Skeletal muscle satellite cell (primary cell): ENCODE data around the gene JPH4.
"Not testable (repeated sequence)": the region's sequence is repeated elsewhere in the genome, so short reads cannot be mapped to it uniquely, and the experiment has no call there.

Experiments used
- H3K27me3 ChIP-seq: 2 replicates; pipeline ENCODE4 v1.7.0; 2013; ENCODE audit warnings: low read length; ENCODE audit not compliant: control insufficient read depth, insufficient read depth
- H3K36me3 ChIP-seq: 2 replicates; pipeline ENCODE4 v1.7.0; 2013; ENCODE audit warnings: mild to moderate bottlenecking, control low read depth, low read length; ENCODE audit not compliant: insufficient read depth
- H3K4me1 ChIP-seq: 2 replicates; pipeline ENCODE4 v1.7.0; 2013; ENCODE audit warnings: low read length; ENCODE audit not compliant: control insufficient read depth, insufficient read depth
- H3K4me2 ChIP-seq: 2 replicates; pipeline ENCODE4 v1.7.0; 2013; ENCODE audit warnings: mild to moderate bottlenecking, low read length
- H3K4me3 ChIP-seq: 2 replicates; pipeline ENCODE4 v1.7.0; 2013; ENCODE audit warnings: low read length
- H3K9ac ChIP-seq: 2 replicates; pipeline ENCODE4 v1.7.0; 2013; ENCODE audit warnings: mild to moderate bottlenecking, low read depth, low read length, moderate library complexity
- H3K9me3 ChIP-seq: replicated peaks from 2 replicates; pipeline ENCODE4 v1.7.0; 2013; ENCODE audit warnings: mild to moderate bottlenecking, control low read depth, low read length

JPH4 gene

GRCh38 chr14:23605931-23606585, 27.5 kb upstream of the JPH4 start:
- H3K4me1 ChIP-seq, result no peaks in the 10 kb centered on the region
- H3K27me3 ChIP-seq, result peaks cover 17% of the 10 kb centered on the region
- H3K9me3 ChIP-seq, result no peaks in the 10 kb centered on the region
- no peak overlapping the region for H3K4me3 ChIP-seq
- no peaks in the 10 kb centered on the region for H3K36me3 ChIP-seq
- H3K9ac ChIP-seq, result no peak overlapping the region
- no peak overlapping the region for H3K4me2 ChIP-seq

DNA sequence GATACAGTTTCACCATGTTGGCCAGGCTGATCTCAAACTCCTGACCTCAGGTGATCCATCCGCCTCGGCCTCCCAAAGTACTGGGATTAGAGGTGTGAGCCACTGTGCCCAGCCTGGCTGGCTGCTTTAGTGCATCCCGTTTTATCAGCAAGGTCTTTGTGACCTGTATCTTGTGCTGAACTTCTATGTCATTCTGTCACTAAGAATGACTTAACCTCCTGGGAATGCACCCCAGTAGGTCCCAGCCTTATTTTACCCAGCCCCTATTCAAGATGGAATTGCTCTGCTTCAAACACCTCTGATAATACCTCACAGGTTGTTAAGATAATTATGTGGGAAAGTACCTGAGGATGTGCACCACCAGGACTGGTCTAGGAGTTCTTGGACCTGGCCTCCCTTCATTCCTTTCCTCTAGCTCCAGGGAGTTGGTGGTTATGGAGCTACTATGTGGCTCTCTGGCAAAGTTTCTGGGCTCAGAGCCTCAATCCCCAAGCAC, 26.1 kb upstream of the JPH4 start:
- no peaks in the 10 kb centered on the region for H3K36me3 ChIP-seq
- H3K27me3 ChIP-seq, result peaks cover 12% of the 10 kb centered on the region
- H3K9me3 ChIP-seq, result no peaks in the 10 kb centered on the region
- H3K4me2 ChIP-seq, result no peak overlapping the region
- H3K4me3 ChIP-seq, result no peak overlapping the region
- H3K9ac ChIP-seq, result no peak overlapping the region
- no peaks in the 10 kb centered on the region for H3K4me1 ChIP-seq

DNA sequence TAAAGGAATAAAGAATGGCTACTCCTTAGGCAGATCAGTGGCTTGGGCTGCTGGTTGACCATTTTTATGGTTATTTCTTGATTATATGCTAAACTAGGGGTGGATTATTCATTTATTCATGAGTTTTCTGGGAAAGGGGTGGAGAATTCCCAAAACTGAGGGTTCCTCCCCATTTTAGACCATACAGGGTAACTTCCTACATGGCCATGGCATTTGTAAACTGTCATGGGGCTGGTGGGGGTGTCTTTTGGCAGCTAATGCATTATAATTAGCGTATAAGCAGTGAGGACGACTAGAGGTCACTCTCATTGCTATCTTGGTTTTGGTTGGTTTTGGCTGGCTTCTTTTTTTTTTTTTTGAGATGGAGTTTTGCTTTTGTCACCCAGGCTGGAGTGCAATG, 25.6 kb upstream of the JPH4 start:
- Histone ChIP-seq H3K9me3 (no peaks in the 10 kb centered on the region), H3K4me1 (no peaks in the 10 kb centered on the region), H3K36me3 (no peaks in the 10 kb centered on the region), H3K27me3 (peaks cover 12% of the 10 kb centered on the region), H3K4me3 (no peak overlapping the region), H3K9ac (no peak overlapping the region), H3K4me2 (no peak overlapping the region)

DNA sequence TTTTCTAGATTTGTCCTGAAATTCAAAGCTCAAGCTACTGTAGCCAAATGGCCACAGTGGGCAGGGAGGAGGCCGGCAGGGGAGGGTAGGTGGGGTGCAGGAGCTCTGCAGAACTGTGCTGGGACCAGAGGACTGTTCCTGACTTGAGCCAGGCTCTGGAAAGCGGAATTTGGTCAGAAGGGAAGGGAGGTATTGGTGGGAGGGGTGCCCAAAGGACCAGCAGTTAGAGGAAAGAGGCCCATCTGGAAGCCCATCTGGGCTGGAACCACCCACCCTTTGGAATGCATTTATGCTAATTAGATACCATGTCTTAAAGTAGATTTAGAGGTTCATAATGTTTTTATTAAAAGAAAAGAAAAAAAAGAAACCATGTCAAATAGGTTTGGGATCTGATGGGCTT, 24.5 kb upstream of the JPH4 start:
- Histone ChIP-seq H3K36me3 (no peaks in the 10 kb centered on the region), H3K4me1 (no peaks in the 10 kb centered on the region), H3K9me3 (no peaks in the 10 kb centered on the region), H3K27me3 (peaks cover 12% of the 10 kb centered on the region), H3K4me3 (no peak overlapping the region), H3K4me2 (no peak overlapping the region), H3K9ac (no peak overlapping the region)

- Histone ChIP-seq H3K4me2 (no peak overlapping the region), H3K9me3 (no peaks in the 10 kb centered on the region), H3K36me3 (no peaks in the 10 kb centered on the region), H3K4me3 (no peak overlapping the region), H3K9ac (no peak overlapping the region), H3K27me3 (peaks cover 10% of the 10 kb centered on the region), H3K4me1 (no peaks in the 10 kb centered on the region)
These were observed 23.8 kb upstream of the JPH4 start for GRCh38 chr14:23602181-23603095.

DNA sequence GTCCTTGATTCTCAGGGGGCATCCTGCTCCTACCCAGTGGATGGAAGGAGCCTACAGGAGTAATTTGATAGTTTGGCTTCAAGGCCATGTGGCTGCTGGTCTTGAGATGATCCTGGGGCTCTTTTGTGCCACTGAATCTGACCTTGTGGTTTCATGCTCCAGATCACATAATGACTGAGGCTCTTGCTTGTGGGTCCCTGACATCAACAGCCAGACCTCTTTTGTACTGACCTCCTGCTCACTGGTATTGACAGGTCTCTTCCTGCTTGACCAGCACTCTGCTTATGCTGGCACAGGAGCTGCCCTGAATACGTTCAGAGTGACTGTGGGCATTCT, 23.2 kb upstream of the JPH4 start:
- no peaks in the 10 kb centered on the region for H3K9me3 ChIP-seq
- no peak overlapping the region for H3K4me2 ChIP-seq
- no peak overlapping the region for H3K4me3 ChIP-seq
- no peak overlapping the region for H3K9ac ChIP-seq
- H3K27me3 ChIP-seq, result peaks cover 7% of the 10 kb centered on the region
- H3K36me3 ChIP-seq, result no peaks in the 10 kb centered on the region
- H3K4me1 ChIP-seq, result no peaks in the 10 kb centered on the region

DNA sequence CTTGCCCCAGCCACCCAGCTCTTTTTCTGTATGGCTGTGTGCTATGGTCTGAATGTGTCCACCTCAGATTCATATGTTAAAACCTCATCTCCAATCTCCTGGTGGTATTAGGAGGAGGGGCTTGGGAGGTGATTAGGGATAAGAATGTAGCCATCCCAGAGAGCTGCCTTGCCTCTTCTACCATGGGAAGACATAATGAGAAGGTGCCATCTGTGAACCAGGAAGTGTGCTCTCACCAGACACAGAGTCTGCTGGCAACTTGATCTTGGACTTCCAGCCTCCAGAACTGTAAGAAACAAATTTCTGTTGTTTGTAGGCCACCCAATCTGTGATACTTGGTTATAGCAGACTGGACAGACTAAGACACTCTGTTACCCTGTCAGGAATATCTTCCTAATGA, 22.8 kb upstream of the JPH4 start:
- Histone ChIP-seq H3K9me3 (no peaks in the 10 kb centered on the region), H3K4me2 (no peak overlapping the region), H3K4me3 (no peak overlapping the region), H3K4me1 (no peaks in the 10 kb centered on the region), H3K9ac (no peak overlapping the region), H3K36me3 (no peaks in the 10 kb centered on the region), H3K27me3 (peaks cover 5% of the 10 kb centered on the region)

DNA sequence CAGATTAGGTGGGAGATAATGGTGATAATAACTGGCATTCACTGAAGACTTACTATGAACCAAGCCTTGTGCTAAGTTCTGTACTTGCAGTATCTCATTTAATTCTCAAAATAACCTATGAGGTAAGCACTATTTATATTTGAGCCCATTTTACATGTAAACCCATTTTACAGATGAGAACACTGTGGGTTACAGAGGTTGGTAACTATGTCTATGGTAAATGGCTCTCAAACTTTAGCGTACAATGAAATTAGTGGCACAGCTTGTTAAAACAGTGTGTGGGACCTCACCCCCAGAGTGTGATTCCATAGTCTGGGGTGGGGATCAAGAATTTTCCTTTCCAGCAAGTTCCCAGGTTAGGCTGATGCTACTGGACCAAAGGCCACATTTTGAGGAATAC, 22.2 kb upstream of the JPH4 start:
- no peak overlapping the region for H3K4me2 ChIP-seq
- peaks cover 4% of the 10 kb centered on the region for H3K27me3 ChIP-seq
- no peak overlapping the region for H3K9ac ChIP-seq
- H3K9me3 ChIP-seq, result no peaks in the 10 kb centered on the region
- no peak overlapping the region for H3K4me3 ChIP-seq
- H3K4me1 ChIP-seq, result no peaks in the 10 kb centered on the region
- no peaks in the 10 kb centered on the region for H3K36me3 ChIP-seq

- H3K9ac ChIP-seq, result no peak overlapping the region
- H3K4me3 ChIP-seq, result no peak overlapping the region
- H3K36me3 ChIP-seq, result no peaks in the 10 kb centered on the region
- H3K9me3 ChIP-seq, result no peaks in the 10 kb centered on the region
- H3K27me3 ChIP-seq, result peaks cover 4% of the 10 kb centered on the region
- H3K4me1 ChIP-seq, result no peaks in the 10 kb centered on the region
- H3K4me2 ChIP-seq, result no peak overlapping the region
These were observed 21.7 kb upstream of the JPH4 start for GRCh38 chr14:23600322-23600707.

- H3K9me3 ChIP-seq, H3K9ac ChIP-seq, H3K4me3 ChIP-seq, H3K4me1 ChIP-seq, H3K36me3 ChIP-seq, H3K27me3 ChIP-seq, H3K4me2 ChIP-seq: not testable (repeated sequence)
These were observed 15.6 kb upstream of the JPH4 start for GRCh38 chr14:23594191-23594590.

- peaks cover 6% of the 10 kb centered on the region for H3K27me3 ChIP-seq
- H3K4me3 ChIP-seq, result no peak overlapping the region
- no peaks in the 10 kb centered on the region for H3K36me3 ChIP-seq
- no peak overlapping the region for H3K9ac ChIP-seq
- H3K9me3 ChIP-seq, result no peaks in the 10 kb centered on the region
- H3K4me1 ChIP-seq, result peaks cover 4% of the 10 kb centered on the region
- H3K4me2 ChIP-seq, result no peak overlapping the region
These were observed 11.6 kb upstream of the JPH4 start for GRCh38 chr14:23590198-23590597.

- H3K4me3 ChIP-seq, result no peak overlapping the region
- H3K9ac ChIP-seq, result no peak overlapping the region
- no peaks in the 10 kb centered on the region for H3K36me3 ChIP-seq
- H3K4me2 ChIP-seq, result no peak overlapping the region
- H3K27me3 ChIP-seq, result peaks cover 6% of the 10 kb centered on the region
- H3K4me1 ChIP-seq, result peaks cover 4% of the 10 kb centered on the region
- no peaks in the 10 kb centered on the region for H3K9me3 ChIP-seq
These were observed 11.0 kb upstream of the JPH4 start for GRCh38 chr14:23589606-23590005.
